HepG2 (cell line): ENCODE measurements around the gene LRRC3. TPM values are rescaled to one million over a fixed set of nuclear protein-coding genes. Genes with fewer than 3 reads are reported as not detected.

Source experiments
- ATAC-seq: fragments of 200-7000 bp; cut with Tn5 transposase; 3 replicates; pipeline ENCODE4 v1.9.1; 2020; ENCODE audit warnings: mild to moderate bottlenecking, moderate library complexity
- BruUV-seq: library from RNA; stranded (reverse); fragments of 400-500 nt; replicated peaks from 2 replicates; lab custom pipeline; 2021; lab: Mats Ljungman, UMichigan
- CTCF ChIA-PET: fragments of 300-600 bp; formaldehyde crosslinking; extraction: SDS; loops from one replicate; lab custom pipeline; 2021; ENCODE audit warnings: low total read pairs, inconsistent platforms, low intra/inter-chr PET ratio; lab: Yijun Ruan, JAX
- POLR2A ChIA-PET: fragments of 350-600 bp; sonication (Branson Sonifier 250); formaldehyde crosslinking; loops from one replicate; lab custom pipeline; 2020; ENCODE audit warnings: antibody characterized with exemption, inconsistent platforms; lab: Yijun Ruan, JAX
- DNase-seq: peaks from one replicate; pipeline ENCODE4 v3.0.0-alpha.2; 2015; ENCODE audit warnings: low spot score
- FAIRE-seq: peaks from 3 replicates; lab custom pipeline; 2011; peaks lifted over from hg19 to GRCh38; lab: Jason Lieb, UNC
- H2AFZ ChIP-seq: one replicate; pipeline ENCODE4 v1.6.1; 2011; ENCODE audit warnings: low read length, inconsistent platforms
- H3K27ac ChIP-seq: fragments of 300-600 bp; 3 replicates; pipeline ENCODE4 v1.8.0; 2011; ENCODE audit warnings: mixed run types, mild to moderate bottlenecking, mixed read lengths, low read length, inconsistent platforms; ENCODE audit not compliant: insufficient read depth; ENCODE audit errors: extremely low read length
- H3K27me3 ChIP-seq, 2 experiments: fragments of 200-600 bp in 1 of 2; 2 replicates in 1 of 2; 3 replicates in 1 of 2; pipeline versions ENCODE4 v1.6.0 to v1.8.0; 2011; ENCODE audit warnings: low read length in 2 of 2, mild to moderate bottlenecking in 2 of 2, moderate library complexity in 2 of 2, inconsistent platforms in 1 of 2; ENCODE audit not compliant: insufficient read depth in 2 of 2, control insufficient read depth in 1 of 2
- H3K36me3 ChIP-seq, 2 experiments: fragments of 200-600 bp in 1 of 2; replicated peaks in 1 of 2; 2 replicates in 1 of 2; 3 replicates in 1 of 2; pipeline versions ENCODE4 v1.5.1 to v1.8.0; 2011; ENCODE audit warnings: low read length in 2 of 2, inconsistent platforms in 1 of 2; ENCODE audit not compliant: insufficient read depth in 2 of 2, control insufficient read depth in 1 of 2
- H3K4me1 ChIP-seq: 2 replicates; pipeline ENCODE4 v1.5.1; 2012; ENCODE audit warnings: low read length, inconsistent platforms; ENCODE audit not compliant: insufficient read depth
- H3K4me2 ChIP-seq: 2 replicates; pipeline ENCODE4 v1.6.0; 2011; ENCODE audit warnings: low read depth, low read length, inconsistent platforms
- H3K4me3 ChIP-seq, 3 experiments: fragments of 200-600 bp in 1 of 3; sonication (generic), shearing (Covaris generic) in 1 of 3; replicated peaks in 1 of 3; 2 replicates each; pipeline ENCODE4 v1.5.1; 2011 to 2016; ENCODE audit warnings: low read length in 3 of 3, inconsistent platforms in 2 of 3, low read depth in 2 of 3, mild to moderate bottlenecking in 2 of 3, control low read depth in 1 of 3, mixed read lengths in 1 of 3; ENCODE audit not compliant: insufficient read depth in 1 of 3
- H3K79me2 ChIP-seq: one replicate; pipeline ENCODE4 v1.6.1; 2011; ENCODE audit warnings: low read length, inconsistent platforms; ENCODE audit not compliant: insufficient read depth
- H3K9ac ChIP-seq: 2 replicates; pipeline ENCODE4 v1.6.0; 2011; ENCODE audit warnings: mild to moderate bottlenecking, low read depth, low read length, inconsistent platforms; ENCODE audit not compliant: insufficient read depth
- H3K9me3 ChIP-seq: 2 replicates; pipeline ENCODE4 v1.5.1; 2012; ENCODE audit warnings: mild to moderate bottlenecking, low read length
- H4K20me1 ChIP-seq: 2 replicates; pipeline ENCODE4 v1.6.0; 2011; ENCODE audit warnings: inconsistent platforms, mild to moderate bottlenecking, low read length, moderate library complexity; ENCODE audit not compliant: insufficient read depth
- ATF7 ChIP-seq, 2 experiments: fragments of 450-650 bp in 1 of 2; sonication (generic) in 1 of 2; formaldehyde crosslinking in 1 of 2; IDR thresholded peaks; 2 replicates each; pipeline versions ENCODE4 v1.4.0 to v1.6.1; 2016 to 2020; ENCODE audit warnings: antibody characterized with exemption in 1 of 2, mild to moderate bottlenecking in 1 of 2, missing genetic modification reagents in 1 of 2
- BRF2 ChIP-seq: sonication (generic); formaldehyde crosslinking; IDR thresholded peaks from 2 replicates; pipeline ENCODE4 v1.8.1; 2022; ENCODE audit warnings: mild to moderate bottlenecking, missing genetic modification reagents
- HOXA3 ChIP-seq: sonication (generic); formaldehyde crosslinking; IDR thresholded peaks from 2 replicates; pipeline ENCODE4 v1.5.0; 2020; ENCODE audit warnings: missing genetic modification reagents
- KLF11 ChIP-seq: IDR thresholded peaks from 2 replicates; pipeline ENCODE4 v1.6.1; 2016; ENCODE audit warnings: missing compliant biosample characterization
- NFIC ChIP-seq: IDR thresholded peaks from 2 replicates; pipeline ENCODE4 v1.6.1; 2012; ENCODE audit warnings: mild to moderate bottlenecking, low read length, inconsistent platforms
- ZBTB38 ChIP-seq: sonication (generic); formaldehyde crosslinking; IDR thresholded peaks from 2 replicates; pipeline ENCODE4 v1.5.1; 2020; ENCODE audit warnings: mild to moderate bottlenecking, missing genetic modification reagents
- ZFP82 ChIP-seq: sonication (generic); formaldehyde crosslinking; IDR thresholded peaks from 2 replicates; pipeline ENCODE4 v1.5.1; 2020; ENCODE audit warnings: mild to moderate bottlenecking, missing genetic modification reagents, borderline replicate concordance
- ZIK1 ChIP-seq: sonication (generic); formaldehyde crosslinking; IDR thresholded peaks from 2 replicates; pipeline ENCODE4 v1.5.0; 2020; ENCODE audit warnings: mild to moderate bottlenecking, low read depth, missing genetic modification reagents, borderline replicate concordance
- ZNF136 ChIP-seq: sonication (generic); formaldehyde crosslinking; IDR thresholded peaks from 2 replicates; pipeline ENCODE4 v1.8.1; 2022; ENCODE audit warnings: low read depth, mild to moderate bottlenecking, moderate library complexity, missing genetic modification reagents
- ZNF564 ChIP-seq: sonication (generic); formaldehyde crosslinking; IDR thresholded peaks from 2 replicates; pipeline ENCODE4 v1.8.1; 2023; ENCODE audit warnings: mild to moderate bottlenecking, missing genetic modification reagents
- ZNF570 ChIP-seq: sonication (generic); formaldehyde crosslinking; IDR thresholded peaks from 2 replicates; pipeline ENCODE4 v1.4.0; 2020; ENCODE audit warnings: mild to moderate bottlenecking, missing genetic modification reagents, borderline replicate concordance
- whole genome bisulfite sequencing: methylation state at CpG from one replicate; pipeline ENCODE4 v1.1.6; 2017; ENCODE audit warnings: low lambda C conversion rate; 5-methylcytosine and 5-hydroxymethylcytosine counted together
- in situ Hi-C: cut with HindIII; loops from 2 replicates; pipeline ENCODE4 v1.10.0; 2017; ENCODE audit warnings: low pct_unique_long_range_greater_than_20kb; ENCODE audit not compliant: extremely low pct_ligation_motif_present
- intact Hi-C: fragments of 100-400 bp; cut with micrococcal nuclease; formaldehyde crosslinking; loops from one replicate; pipeline ENCODE4 v1.10.0; 2022; ENCODE audit not compliant: unreplicated experiment
- polyA plus RNA-seq, 8 experiments: library from polyadenylated mRNA; depleted of rRNA in 3 of 8; stranded (reverse) in 7 of 8; unstranded in 1 of 8; fragments of >200 nt; fragmentation: Illumina TruSeq in 4 of 8; extraction: Trizol in 4 of 8; gene quantifications; 2 replicates each; pipeline versions ENCODE4 v1.2.1 to v1.2.3, GENCODE V29; 2011 to 2016; ENCODE audit warnings: low read depth in 4 of 8, missing spikeins in 1 of 8, mixed read lengths in 1 of 8; ENCODE audit not compliant: insufficient read depth in 1 of 8
- total RNA-seq, 5 experiments: library from RNA; depleted of rRNA; stranded (reverse); fragments of >200 nt; fragmentation: Illumina TruSeq; extraction: Trizol; gene quantifications; 2 replicates each; pipeline ENCODE4 v1.2.3, GENCODE V29; 2016; ENCODE audit warnings: low read depth in 1 of 5

The LRRC3 gene
- total and polyA plus RNA-seq, 2 of the 13 experiments (the other 11 are each of a cell fraction or from before 2014, with no cell fraction given): 4.8 to 16.5 TPM

- DNase-seq (no peak), FAIRE-seq (no peak), ATAC-seq (no peak)
- no peak overlapping the region for H3K27ac ChIP-seq
- no peak overlapping the region for H2AFZ ChIP-seq
- H3K4me1 ChIP-seq: peaks cover 34% of the 10 kb centered on the region
- no peak overlapping the region for H3K9ac ChIP-seq
- BruUV-seq: no TSS peak
- no peaks in the 10 kb centered on the region; a peak in 2 of 5 replicates for H3K27me3 ChIP-seq
- in situ Hi-C loops: no loop called here
- ChIA-PET CTCF (no interaction called here), POLR2A (interaction anchor here (1.0 kb wide), 1 partner anchor 33 kb away, joined by 3 read pairs; no protein-coding TSS in a partner anchor)
- H3K9me3 ChIP-seq: no peaks in the 10 kb centered on the region
- no peak overlapping the region for H3K4me3 ChIP-seq
- TF ChIP-seq KLF11 (CRISPR knock-in tag) (no peak), HOXA3 (CRISPR knock-in tag) (no peak), ZIK1 (CRISPR knock-in tag) (no peak), ZNF570 (CRISPR knock-in tag) (no peak), ZBTB38 (CRISPR knock-in tag) (no peak), ZFP82 (no peak), ZNF564 (CRISPR knock-in tag) (no peak), NFIC (no peak)
- H4K20me1 ChIP-seq: no peaks in the 10 kb centered on the region
- no peaks in the 10 kb centered on the region for H3K79me2 ChIP-seq
- WGBS: 78% methylated on average over 10 of the region's 14 CpGs
- intact Hi-C loops: no loop called here
- no peaks in the 10 kb centered on the region for H3K36me3 ChIP-seq
- H3K4me2 ChIP-seq: no peak overlapping the region
Measured at GRCh38 chr21:44450999-44451398, 4.3 kb upstream of the LRRC3 start.

DNA sequence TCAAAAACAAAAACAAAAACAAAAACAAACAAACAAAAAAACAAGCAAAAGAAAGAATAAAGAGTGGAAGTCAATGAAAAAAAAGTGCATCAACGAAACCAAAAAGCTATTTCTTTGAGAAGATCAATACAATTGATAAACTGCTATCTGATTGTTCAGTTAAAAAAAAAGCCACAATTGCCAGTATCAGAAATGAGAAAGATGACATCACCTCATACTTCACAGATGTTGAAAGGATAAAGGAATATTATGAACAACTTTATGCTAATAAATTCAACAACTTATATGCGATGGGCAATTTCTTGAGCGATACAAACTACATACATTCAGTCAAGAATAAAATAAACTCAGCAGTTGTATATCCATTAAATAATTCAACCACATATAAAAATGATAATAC lies 2.2 kb upstream of the LRRC3 start:
- peaks cover 51% of the 10 kb centered on the region for H3K4me1 ChIP-seq
- H3K36me3 ChIP-seq: no peaks in the 10 kb centered on the region; a peak in 1 of 5 replicates
- no peaks in the 10 kb centered on the region for H3K9me3 ChIP-seq
- no peak for DNase-seq
- POLR2A ChIA-PET: interaction anchor here (1.0 kb wide), 1 partner anchor 30 kb away, joined by 3 read pairs; no protein-coding TSS in a partner anchor
- ATAC-seq: no peak
- intact Hi-C loops: no loop called here
- CTCF ChIA-PET: no interaction called here
- no peak for FAIRE-seq
- in situ Hi-C loops: no loop called here
- H3K4me2 ChIP-seq: no peak overlapping the region
- no peak overlapping the region for H3K4me3 ChIP-seq
- no peak overlapping the region for H2AFZ ChIP-seq
- no peak for TF ChIP-seq ZNF136 (CRISPR knock-in tag)
- no peak for TF ChIP-seq BRF2 (CRISPR knock-in tag)
- peak; percentile 89 for TF ChIP-seq ATF7 (IDR thresholded peaks at IDR 0.05)
- TF ChIP-seq ATF7 (CRISPR knock-in tag; IDR thresholded peaks at IDR 0.05): no peak
- H3K27ac ChIP-seq: no peak overlapping the region
- H4K20me1 ChIP-seq: no peaks in the 10 kb centered on the region
- no peaks in the 10 kb centered on the region; a peak in 2 of 5 replicates for H3K27me3 ChIP-seq
- peaks cover 10% of the 10 kb centered on the region for H3K79me2 ChIP-seq
- BruUV-seq: no TSS peak
- WGBS: 84% methylated on average over 3 of the region's 3 CpGs
- no peak overlapping the region for H3K9ac ChIP-seq
